AG10803 (cell line): Measurements from ENCODE around the gene SGCA.

ENCODE experiments used
- DNase-seq: peaks from one replicate; pipeline ENCODE4 v3.0.0; 2010; ENCODE audit warnings: low read depth
- H3K4me3 ChIP-seq: 2 replicates; pipeline ENCODE4 v1.5.1; 2011; ENCODE audit warnings: mild to moderate bottlenecking, low read length, control low read depth
- CTCF ChIP-seq: conservative IDR thresholded peaks from 2 replicates; pipeline ENCODE4 v1.5.1; 2011; ENCODE audit warnings: mild to moderate bottlenecking, low read length, control low read depth, inconsistent platforms

Gene SGCA

GRCh38 chr17:50165466-50165865 is 339 bp upstream of the SGCA start:
- no peak overlapping the region for H3K4me3 ChIP-seq
- TF ChIP-seq CTCF, result no peak
- DNase-seq, result no peak

GRCh38 chr17:50166518-50167181 is 845 bp downstream of the SGCA start:
- TF ChIP-seq CTCF, result no peak
- no peak for DNase-seq
- H3K4me3 ChIP-seq, result no peak overlapping the region

- no peak for TF ChIP-seq CTCF
- no peak overlapping the region for H3K4me3 ChIP-seq
- DNase-seq, result no peak
These were observed 1.6 kb downstream of the SGCA start for GRCh38 chr17:50167371-50167770.

GRCh38 chr17:50168319-50168718 is 2.5 kb downstream of the SGCA start:
- H3K4me3 ChIP-seq, result no peak overlapping the region
- no peak for TF ChIP-seq CTCF
- DNase-seq, result no peak

GRCh38 chr17:50169121-50169764 is 3.4 kb downstream of the SGCA start:
- no peak overlapping the region for H3K4me3 ChIP-seq
- peak; percentile 79 for DNase-seq
- peak; percentile 96 for TF ChIP-seq CTCF

- no peak for TF ChIP-seq CTCF
- no peak for DNase-seq
- no peak overlapping the region for H3K4me3 ChIP-seq
These were observed 4.2 kb downstream of the SGCA start for GRCh38 chr17:50169881-50170459.

- TF ChIP-seq CTCF, result no peak
- no peak for DNase-seq
These were observed 5.0 kb downstream of the SGCA start for GRCh38 chr17:50170662-50171370.

More at GRCh38 chr17:50170662-50171370, 5.0 kb downstream of the SGCA start:
- H3K4me3 ChIP-seq, result no peak overlapping the region
